Ascending aorta (tissue), 2 donors: Measurements from ENCODE around the gene TRIM62. TPM values are rescaled to one million over a fixed set of nuclear protein-coding genes. Genes with fewer than 3 reads are reported as not detected.
"Not testable (repeated sequence)": the region's sequence is repeated elsewhere in the genome, so short reads cannot be mapped to it uniquely, and the experiment has no call there.

Experiments used
- DNase-seq, 2 donors: peaks; one replicate each; pipeline ENCODE4 v3.0.0-alpha.2; 2019; ENCODE audit warnings: low spot score in 2 of 2
- H3K27ac ChIP-seq, 2 donors: fragments of 200-600 bp; sonication (generic); one replicate each; pipeline ENCODE4 v1.5.1; 2016 to 2017; ENCODE audit warnings: mild to moderate bottlenecking in 1 of 2
- H3K27me3 ChIP-seq: fragments of 200-600 bp; sonication (generic); one replicate; pipeline ENCODE4 v1.5.1; 2017
- H3K36me3 ChIP-seq, 2 donors: fragments of 200-600 bp; sonication (generic); one replicate each; pipeline ENCODE4 v1.5.1; 2016
- H3K4me1 ChIP-seq, 2 donors: fragments of 200-600 bp; sonication (generic); one replicate each; pipeline ENCODE4 v1.5.1; 2016 to 2017; ENCODE audit warnings: mild to moderate bottlenecking in 1 of 2
- H3K4me3 ChIP-seq, 2 donors: fragments of 200-600 bp; sonication (generic); one replicate each; pipeline ENCODE4 v1.5.1; 2016 to 2017; ENCODE audit warnings: mild to moderate bottlenecking in 1 of 2
- H3K9me3 ChIP-seq, 2 donors: fragments of 200-600 bp; sonication (generic); one replicate each; pipeline ENCODE4 v1.5.1; 2016
- CTCF ChIP-seq, 3 experiments: fragments of 200-600 bp in 2 of 3; fragments of 450-650 bp in 1 of 3; sonication (generic) in 2 of 3; IDR thresholded peaks; one replicate each; pipeline ENCODE4 v1.5.1; 2016 to 2019; ENCODE audit warnings: antibody characterized with exemption in 3 of 3, mild to moderate bottlenecking in 1 of 3, moderate library complexity in 1 of 3
- intact Hi-C: fragments of 100-400 bp; cut with DNase I; formaldehyde crosslinking; loops from one replicate; pipeline ENCODE4 v1.15.1; 2023
- total RNA-seq: library from RNA; depleted of rRNA; stranded (reverse); fragments of >200 nt; gene quantifications from one replicate; pipeline ENCODE4 v1.1.0, GENCODE V29; 2016

Gene TRIM62
- total RNA-seq, 1 donor from 2014 or later, result 18.1 TPM

DNA sequence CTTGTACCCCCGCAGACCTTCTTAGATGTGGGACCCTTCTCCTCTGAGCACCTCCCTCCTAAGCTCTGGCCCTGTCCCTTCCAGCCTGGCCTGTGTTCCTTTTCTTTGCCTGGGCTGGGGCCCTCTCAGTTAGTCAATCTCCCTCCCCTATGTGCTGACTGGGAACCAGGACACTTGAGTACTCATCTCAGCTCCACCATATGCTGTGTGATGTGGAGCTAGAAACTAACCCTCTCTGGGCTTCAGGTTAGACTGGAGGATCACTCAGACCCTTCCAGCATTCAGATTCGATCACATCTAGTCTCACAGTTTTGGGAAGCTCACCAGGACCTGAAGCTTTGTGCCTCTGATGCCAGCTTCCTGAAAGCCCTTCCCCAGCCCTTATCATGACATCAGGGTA lies 40.6 kb downstream of the TRIM62 start:
- H3K36me3 ChIP-seq, result peaks cover 5 to 6% of the 10 kb centered on the region in 2 donors
- H3K9me3 ChIP-seq, result no peaks in the 10 kb centered on the region
- H3K4me3 ChIP-seq, result no peak overlapping the region
- no peaks in the 10 kb centered on the region for H3K27me3 ChIP-seq
- H3K4me1 ChIP-seq, result peaks cover 0 to 12% of the 10 kb centered on the region in 2 donors
- intact Hi-C loops, result no loop called here
- H3K27ac ChIP-seq, result no peak overlapping the region
- no peak for DNase-seq
- TF ChIP-seq CTCF (IDR thresholded peaks at IDR 0.05), result no peak

GRCh38 chr1:33140153-33141149 lies 41.4 kb downstream of the TRIM62 start:
- H3K36me3 ChIP-seq, result no peaks in the 10 kb centered on the region
- intact Hi-C loops, result no loop called here
- TF ChIP-seq CTCF (IDR thresholded peaks at IDR 0.05), result no peak
- no peak for DNase-seq
- no peaks in the 10 kb centered on the region for H3K9me3 ChIP-seq
- H3K27me3 ChIP-seq, result no peaks in the 10 kb centered on the region
- no peak overlapping the region for H3K4me3 ChIP-seq
- peaks cover 0 to 12% of the 10 kb centered on the region in 2 donors for H3K4me1 ChIP-seq
- no peak overlapping the region for H3K27ac ChIP-seq

- Histone ChIP-seq H3K9me3 (no peaks in the 10 kb centered on the region), H3K4me1 (peaks cover 0 to 5% of the 10 kb centered on the region in 2 donors), H3K36me3 (no peaks in the 10 kb centered on the region), H3K4me3 (no peak overlapping the region), H3K27ac (no peak overlapping the region), H3K27me3 (no peaks in the 10 kb centered on the region)
- no peak for DNase-seq
- TF ChIP-seq CTCF (IDR thresholded peaks at IDR 0.05), result peak in 2 of 3 experiments; percentile 20 to 44
- intact Hi-C loops, result no loop called here
These were observed 44.0 kb downstream of the TRIM62 start for GRCh38 chr1:33137800-33138199.

DNA sequence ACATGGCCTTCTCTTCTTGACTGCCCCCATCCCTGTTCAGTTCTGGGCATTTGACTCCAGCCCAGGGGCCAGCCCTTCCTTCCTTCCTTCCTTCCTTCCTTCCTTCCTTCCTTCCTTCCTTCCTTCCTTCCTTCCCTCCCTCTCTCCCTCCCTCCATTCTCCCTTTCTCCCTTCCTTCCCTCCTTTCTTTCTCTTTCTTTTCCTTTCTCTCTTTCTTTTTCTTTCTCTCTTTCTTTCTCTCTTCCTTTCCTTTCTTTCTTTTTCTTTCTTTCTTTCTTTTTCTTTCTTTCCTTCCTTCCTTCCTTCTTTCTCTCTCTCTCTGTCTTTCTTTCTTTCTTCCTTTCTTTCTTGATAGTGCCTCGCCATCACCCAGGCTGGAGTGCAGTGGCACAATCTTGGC lies 45.8 kb downstream of the TRIM62 start:
- H3K4me3 ChIP-seq, H3K36me3 ChIP-seq, intact Hi-C loops: not testable (repeated sequence)

DNA sequence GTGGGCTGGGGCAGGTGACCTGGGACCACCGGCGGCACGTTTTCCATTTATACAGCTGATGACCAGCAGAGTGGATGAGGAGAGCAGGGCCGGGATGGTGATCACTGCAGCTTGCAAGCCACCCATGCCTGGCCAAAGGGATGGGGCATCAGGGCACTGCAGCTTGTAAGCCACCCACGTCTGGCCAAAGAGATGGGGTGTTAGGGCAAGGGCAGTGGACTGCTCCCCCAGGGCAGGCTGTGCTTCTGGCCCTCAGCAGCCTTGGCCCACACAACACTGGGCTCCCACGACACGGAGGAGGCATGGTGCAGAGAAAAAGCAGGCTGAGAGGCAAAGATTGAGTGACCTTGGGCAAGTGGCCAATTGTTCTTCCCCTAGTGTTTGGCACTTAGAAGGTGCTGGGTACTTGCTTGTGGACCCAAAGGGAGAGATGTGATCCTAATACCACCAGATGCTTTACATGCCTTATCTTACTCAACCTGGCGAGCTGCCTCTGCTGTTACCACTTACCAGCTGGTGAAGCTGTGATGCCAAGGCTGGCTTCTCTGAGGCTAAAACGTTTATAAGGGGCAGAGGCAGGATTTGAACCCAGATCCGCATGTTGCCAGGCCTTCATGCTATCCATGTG lies 48.3 kb downstream of the TRIM62 start:
- no peaks in the 10 kb centered on the region for H3K4me1 ChIP-seq
- no peaks in the 10 kb centered on the region for H3K36me3 ChIP-seq
- DNase-seq, result no peak
- no peak for TF ChIP-seq CTCF (IDR thresholded peaks at IDR 0.05)
- H3K27me3 ChIP-seq, result no peaks in the 10 kb centered on the region
- no peak overlapping the region for H3K4me3 ChIP-seq
- intact Hi-C loops, result no loop called here
- no peak overlapping the region for H3K27ac ChIP-seq
- no peaks in the 10 kb centered on the region for H3K9me3 ChIP-seq

More for the DNA sequence above, 45.8 kb downstream of the TRIM62 start:
- H3K4me1 ChIP-seq, H3K9me3 ChIP-seq, H3K27ac ChIP-seq, DNase-seq, H3K27me3 ChIP-seq: not testable (repeated sequence)

- no peak overlapping the region for H3K27ac ChIP-seq
- H3K4me1 ChIP-seq, result peaks cover 0 to 8% of the 10 kb centered on the region in 2 donors
- no peak for TF ChIP-seq CTCF (IDR thresholded peaks at IDR 0.05)
- H3K4me3 ChIP-seq, result no peak overlapping the region
- no peaks in the 10 kb centered on the region for H3K36me3 ChIP-seq
- H3K27me3 ChIP-seq, result no peaks in the 10 kb centered on the region
- peak in 1 of 2 donors; percentile 34 for DNase-seq
- intact Hi-C loops, result no loop called here
- no peaks in the 10 kb centered on the region for H3K9me3 ChIP-seq
These were observed 49.3 kb downstream of the TRIM62 start for GRCh38 chr1:33132549-33132948.
